HepG2 (cell line): ENCODE results near the gene LLGL2. TPM values are rescaled to one million over a fixed set of nuclear protein-coding genes. Genes with fewer than 3 reads are reported as not detected.

Experiments used
- ARNT2 ChIP-seq: sonication (generic); formaldehyde crosslinking; IDR thresholded peaks from 2 replicates; pipeline ENCODE4 v1.8.0; 2022; ENCODE audit warnings: mild to moderate bottlenecking, low read depth, missing genetic modification reagents, moderate library complexity
- BORCS8-MEF2B ChIP-seq: sonication (generic); formaldehyde crosslinking; IDR thresholded peaks from 2 replicates; pipeline ENCODE4 v1.8.0; 2022; ENCODE audit warnings: mild to moderate bottlenecking, missing genetic modification reagents
- ELF3 ChIP-seq: IDR thresholded peaks from 2 replicates; pipeline ENCODE4 v1.6.1; 2016; ENCODE audit warnings: missing genetic modification reagents, missing compliant biosample characterization
- HMGA1 ChIP-seq: sonication (generic); formaldehyde crosslinking; conservative IDR thresholded peaks from 2 replicates; pipeline ENCODE4 v1.4.0; 2020; ENCODE audit warnings: missing genetic modification reagents
- HOXA3 ChIP-seq: sonication (generic); formaldehyde crosslinking; IDR thresholded peaks from 2 replicates; pipeline ENCODE4 v1.5.0; 2020; ENCODE audit warnings: missing genetic modification reagents
- KDM3A ChIP-seq: IDR thresholded peaks from 2 replicates; pipeline ENCODE4 v1.6.1; 2018; ENCODE audit warnings: low read depth, missing compliant biosample characterization
- KLF11 ChIP-seq: IDR thresholded peaks from 2 replicates; pipeline ENCODE4 v1.6.1; 2016; ENCODE audit warnings: missing compliant biosample characterization
- MLX ChIP-seq: IDR thresholded peaks from 2 replicates; pipeline ENCODE4 v1.6.1; 2016
- MTERF4 ChIP-seq: sonication (generic); formaldehyde crosslinking; IDR thresholded peaks from 2 replicates; pipeline ENCODE4 v1.8.0; 2023; ENCODE audit warnings: mild to moderate bottlenecking, missing genetic modification reagents
- NCOA5 ChIP-seq: sonication (generic); formaldehyde crosslinking; IDR thresholded peaks from 2 replicates; pipeline ENCODE4 v1.4.0; 2020; ENCODE audit warnings: missing genetic modification reagents
- PRPF4 ChIP-seq: fragments of 200-400 bp; formaldehyde crosslinking; IDR thresholded peaks from 2 replicates; pipeline ENCODE4 v1.6.1; 2016; ENCODE audit warnings: low read length, low read depth; ENCODE audit not compliant: poor library complexity, severe bottlenecking
- SRF ChIP-seq: IDR thresholded peaks from 2 replicates; pipeline ENCODE4 v1.6.1; 2011; ENCODE audit warnings: mild to moderate bottlenecking, low read depth, low read length, moderate library complexity
- TIGD3 ChIP-seq: sonication (generic); formaldehyde crosslinking; IDR thresholded peaks from 2 replicates; pipeline ENCODE4 v1.5.1; 2020; ENCODE audit warnings: mild to moderate bottlenecking, missing genetic modification reagents, borderline replicate concordance
- TOE1 ChIP-seq: sonication (generic); formaldehyde crosslinking; IDR thresholded peaks from 2 replicates; pipeline ENCODE4 v1.4.0; 2020; ENCODE audit warnings: mild to moderate bottlenecking, missing genetic modification reagents
- YEATS2 ChIP-seq: sonication (generic); formaldehyde crosslinking; IDR thresholded peaks from 2 replicates; pipeline ENCODE4 v1.4.0; 2020; ENCODE audit warnings: missing genetic modification reagents, borderline replicate concordance
- ZBTB14 ChIP-seq: sonication (generic); formaldehyde crosslinking; IDR thresholded peaks from 2 replicates; pipeline ENCODE4 v1.4.0; 2020; ENCODE audit warnings: missing genetic modification reagents
- ZNF224 ChIP-seq: sonication (generic); formaldehyde crosslinking; IDR thresholded peaks from 2 replicates; pipeline ENCODE4 v1.5.0; 2020; ENCODE audit warnings: mild to moderate bottlenecking, missing genetic modification reagents
- ZNF333 ChIP-seq: sonication (generic); formaldehyde crosslinking; IDR thresholded peaks from 2 replicates; pipeline ENCODE4 v1.4.0; 2020; ENCODE audit warnings: mild to moderate bottlenecking, missing genetic modification reagents, borderline replicate concordance
- ZNF670 ChIP-seq: sonication (generic); formaldehyde crosslinking; IDR thresholded peaks from 2 replicates; pipeline ENCODE4 v1.8.0; 2022; ENCODE audit warnings: mild to moderate bottlenecking, missing genetic modification reagents, borderline replicate concordance
- polyA plus RNA-seq, 8 experiments: library from polyadenylated mRNA; depleted of rRNA in 3 of 8; stranded (reverse) in 7 of 8; unstranded in 1 of 8; fragments of >200 nt; fragmentation: Illumina TruSeq in 4 of 8; extraction: Trizol in 4 of 8; gene quantifications; 2 replicates each; pipeline versions ENCODE4 v1.2.1 to v1.2.3, GENCODE V29; 2011 to 2016; ENCODE audit warnings: low read depth in 4 of 8, missing spikeins in 1 of 8, mixed read lengths in 1 of 8; ENCODE audit not compliant: insufficient read depth in 1 of 8
- total RNA-seq, 5 experiments: library from RNA; depleted of rRNA; stranded (reverse); fragments of >200 nt; fragmentation: Illumina TruSeq; extraction: Trizol; gene quantifications; 2 replicates each; pipeline ENCODE4 v1.2.3, GENCODE V29; 2016; ENCODE audit warnings: low read depth in 1 of 5
- TF ChIP-seq, protein P1 (sequence below): sonication (generic); formaldehyde crosslinking; IDR thresholded peaks from 2 replicates; pipeline ENCODE4 v1.5.0; 2020; ENCODE audit warnings: missing genetic modification reagents
- TF ChIP-seq, protein P2 (sequence below): sonication (generic); formaldehyde crosslinking; conservative IDR thresholded peaks from 2 replicates; pipeline ENCODE4 v1.8.0; 2022; ENCODE audit warnings: missing genetic modification reagents

LLGL2 gene
- total and polyA plus RNA-seq, 2 of the 13 experiments (the other 11 are each of a cell fraction or from before 2014, with no cell fraction given) = 83.0 to 86.7 TPM

- TF ChIP-seq ELF3 (CRISPR knock-in tag) = 0 out of 2 replicates have a peak, but pooled peaks have one; percentile 8
- peak; percentile 98 for TF ChIP-seq BORCS8-MEF2B (CRISPR knock-in tag)
- peak; percentile 49; the same call in 1 of the 2 replicates for TF ChIP-seq SRF
- peak; percentile 32; the same call in 1 of the 2 replicates for TF ChIP-seq YEATS2 (CRISPR knock-in tag)
- peak; percentile 84; the same call in 1 of the 2 replicates for TF ChIP-seq ZNF670
- peak; percentile 98; the same call in 1 of the 2 replicates for TF ChIP-seq TOE1 (CRISPR knock-in tag)
- peak; percentile 74; the same call in 1 of the 2 replicates for TF ChIP-seq MLX
- TF ChIP-seq PRPF4 = no peak
- TF ChIP-seq, protein P1, sequence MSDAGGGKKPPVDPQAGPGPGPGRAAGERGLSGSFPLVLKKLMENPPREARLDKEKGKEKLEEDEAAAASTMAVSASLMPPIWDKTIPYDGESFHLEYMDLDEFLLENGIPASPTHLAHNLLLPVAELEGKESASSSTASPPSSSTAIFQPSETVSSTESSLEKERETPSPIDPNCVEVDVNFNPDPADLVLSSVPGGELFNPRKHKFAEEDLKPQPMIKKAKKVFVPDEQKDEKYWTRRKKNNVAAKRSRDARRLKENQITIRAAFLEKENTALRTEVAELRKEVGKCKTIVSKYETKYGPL (CRISPR knock-in tag) = peak; percentile 64; the same call in 1 of the 2 replicates
- TF ChIP-seq TIGD3 (CRISPR knock-in tag) = peak; percentile 99
- TF ChIP-seq HMGA1 = no peak
- peak; percentile 62; the same call in 1 of the 2 replicates for TF ChIP-seq HOXA3 (CRISPR knock-in tag)
- peak; percentile 100 for TF ChIP-seq MTERF4 (CRISPR knock-in tag)
- TF ChIP-seq ARNT2 (CRISPR knock-in tag) = peak; percentile 90; the same call in 1 of the 2 replicates
- TF ChIP-seq ZBTB14 (CRISPR knock-in tag) = no peak
- no peak; the same call in 1 of the 2 replicates for TF ChIP-seq NCOA5 (CRISPR knock-in tag)
- TF ChIP-seq, protein P2, sequence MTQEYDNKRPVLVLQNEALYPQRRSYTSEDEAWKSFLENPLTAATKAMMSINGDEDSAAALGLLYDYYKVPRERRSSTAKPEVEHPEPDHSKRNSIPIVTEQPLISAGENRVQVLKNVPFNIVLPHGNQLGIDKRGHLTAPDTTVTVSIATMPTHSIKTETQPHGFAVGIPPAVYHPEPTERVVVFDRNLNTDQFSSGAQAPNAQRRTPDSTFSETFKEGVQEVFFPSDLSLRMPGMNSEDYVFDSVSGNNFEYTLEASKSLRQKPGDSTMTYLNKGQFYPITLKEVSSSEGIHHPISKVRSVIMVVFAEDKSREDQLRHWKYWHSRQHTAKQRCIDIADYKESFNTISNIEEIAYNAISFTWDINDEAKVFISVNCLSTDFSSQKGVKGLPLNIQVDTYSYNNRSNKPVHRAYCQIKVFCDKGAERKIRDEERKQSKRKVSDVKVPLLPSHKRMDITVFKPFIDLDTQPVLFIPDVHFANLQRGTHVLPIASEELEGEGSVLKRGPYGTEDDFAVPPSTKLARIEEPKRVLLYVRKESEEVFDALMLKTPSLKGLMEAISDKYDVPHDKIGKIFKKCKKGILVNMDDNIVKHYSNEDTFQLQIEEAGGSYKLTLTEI (CRISPR knock-in tag) = no peak
- TF ChIP-seq ZNF224 (CRISPR knock-in tag) = 0 out of 2 replicates have a peak, but pooled peaks have one; percentile 80
- peak; percentile 92 for TF ChIP-seq ZNF333 (CRISPR knock-in tag)
- TF ChIP-seq KLF11 (CRISPR knock-in tag) = peak; percentile 80
- peak; percentile 94 for TF ChIP-seq KDM3A
These were observed 9.8 kb upstream of the LLGL2 start, which contains the start of gene CASKIN2 (continued) for GRCh38 chr17:75515496-75516254.
